Right lobe of liver (tissue), 6 donors: ENCODE measurements around the gene SPCS1. TPM values are rescaled to one million over a fixed set of nuclear protein-coding genes. Genes with fewer than 3 reads are reported as not detected.

Experiments used
- ATAC-seq, 4 donors: fragments of 200-7000 bp; cut with Tn5 transposase; one replicate each; pipeline ENCODE4 v1.9.1; 2020; ENCODE audit warnings: mild to moderate bottlenecking in 4 of 4, moderate library complexity in 4 of 4
- DNase-seq, 3 donors: peaks; one replicate each; pipeline ENCODE4 v3.0.0-alpha.2; 2020
- H3K27ac ChIP-seq, 3 donors: fragments of 200-600 bp; one replicate each; pipeline ENCODE4 v1.8.0; 2022
- H3K27me3 ChIP-seq, 2 donors: fragments of 200-600 bp; one replicate each; pipeline ENCODE4 v1.8.0; 2022
- H3K36me3 ChIP-seq, 4 donors: fragments of 200-600 bp; sonication (generic) in 1 of 4; one replicate each; pipeline versions ENCODE4 v1.5.1 to v1.8.0; 2017 to 2022; ENCODE audit warnings: control low read depth in 1 of 4
- H3K4me1 ChIP-seq, 4 donors: fragments of 200-600 bp; sonication (generic) in 1 of 4; one replicate each; pipeline versions ENCODE4 v1.5.1 to v1.8.0; 2017 to 2022; ENCODE audit warnings: control low read depth in 1 of 4
- H3K4me3 ChIP-seq, 3 donors: fragments of 200-600 bp; one replicate each; pipeline ENCODE4 v1.8.0; 2022
- H3K9me3 ChIP-seq, 4 donors: fragments of 200-600 bp; sonication (generic) in 1 of 4; one replicate each; pipeline versions ENCODE4 v1.5.1 to v1.8.0; 2017 to 2022; ENCODE audit warnings: control low read depth in 1 of 4
- POLR2A ChIP-seq: fragments of 450-650 bp; IDR thresholded peaks from one replicate; pipeline ENCODE4 v1.6.1; 2017; ENCODE audit warnings: antibody characterized with exemption, mild to moderate bottlenecking
- WGBS: methylation state at CpG from one replicate; pipeline ENCODE4 v1.1.6; 2018; ENCODE audit warnings: low coverage, low lambda C conversion rate; ENCODE audit not compliant: insufficient coverage; ENCODE audit errors: missing lambda C conversion rate; 5-methylcytosine and 5-hydroxymethylcytosine counted together
- intact Hi-C, 2 donors: fragments of 100-400 bp; cut with DNase I; formaldehyde crosslinking; loops; one replicate each; pipeline versions ENCODE4 v1.11.2 to v1.14.1; 2022
- long read RNA-seq: library from polyadenylated mRNA; unstranded; transcript quantifications from one replicate; pipeline ENCODE4 v2.0.0, GENCODE V29; 2019
- total RNA-seq, 6 experiments: library from RNA; depleted of rRNA in 2 of 6; stranded (reverse); fragments of >200 nt in 2 of 6; fragmentation: NEBNext Ultra II Directional in 3 of 6; extraction: Animal tissue kit (Norgen Biotek cat#: 25700) in 3 of 6; gene quantifications; one replicate each; pipeline versions ENCODE4 v1.1.0 to v1.2.4, GENCODE V29; 2016 to 2023
- TF ChIP-seq, protein P1 (sequence below), 4 donors: fragments of 200-600 bp in 3 of 4; fragments of 450-650 bp in 1 of 4; IDR thresholded peaks; one replicate each; pipeline versions ENCODE4 v1.5.1 to v1.8.0; 2016 to 2022; ENCODE audit warnings: antibody characterized with exemption in 4 of 4, mild to moderate bottlenecking in 2 of 4
- donor health status: DM: no; HTN: yes; CAD: no.
- donor health status: DM: no; HTN: no; CAD: no.
- donor health status: DM: no; HTN: no; CAD: no.
- donor health status: DM: no; HTN: yes; CAD: no.
- donor health status: DM: no; HTN: yes; CAD: no.

Gene SPCS1
- 100 to 1,000 TPM in 3 of 6 experiments, 10 to 100 TPM in 3; 60.7 to 193 (median 94.1) TPM for total RNA-seq
- long read RNA-seq, full-length matches to known transcripts, result 76 of 80 reads
- long read RNA-seq, partial matches to known transcripts, result 1 of 80 reads
- long read RNA-seq, other reads (novel, unspliced or antisense), result 3 of 80 reads

DNA sequence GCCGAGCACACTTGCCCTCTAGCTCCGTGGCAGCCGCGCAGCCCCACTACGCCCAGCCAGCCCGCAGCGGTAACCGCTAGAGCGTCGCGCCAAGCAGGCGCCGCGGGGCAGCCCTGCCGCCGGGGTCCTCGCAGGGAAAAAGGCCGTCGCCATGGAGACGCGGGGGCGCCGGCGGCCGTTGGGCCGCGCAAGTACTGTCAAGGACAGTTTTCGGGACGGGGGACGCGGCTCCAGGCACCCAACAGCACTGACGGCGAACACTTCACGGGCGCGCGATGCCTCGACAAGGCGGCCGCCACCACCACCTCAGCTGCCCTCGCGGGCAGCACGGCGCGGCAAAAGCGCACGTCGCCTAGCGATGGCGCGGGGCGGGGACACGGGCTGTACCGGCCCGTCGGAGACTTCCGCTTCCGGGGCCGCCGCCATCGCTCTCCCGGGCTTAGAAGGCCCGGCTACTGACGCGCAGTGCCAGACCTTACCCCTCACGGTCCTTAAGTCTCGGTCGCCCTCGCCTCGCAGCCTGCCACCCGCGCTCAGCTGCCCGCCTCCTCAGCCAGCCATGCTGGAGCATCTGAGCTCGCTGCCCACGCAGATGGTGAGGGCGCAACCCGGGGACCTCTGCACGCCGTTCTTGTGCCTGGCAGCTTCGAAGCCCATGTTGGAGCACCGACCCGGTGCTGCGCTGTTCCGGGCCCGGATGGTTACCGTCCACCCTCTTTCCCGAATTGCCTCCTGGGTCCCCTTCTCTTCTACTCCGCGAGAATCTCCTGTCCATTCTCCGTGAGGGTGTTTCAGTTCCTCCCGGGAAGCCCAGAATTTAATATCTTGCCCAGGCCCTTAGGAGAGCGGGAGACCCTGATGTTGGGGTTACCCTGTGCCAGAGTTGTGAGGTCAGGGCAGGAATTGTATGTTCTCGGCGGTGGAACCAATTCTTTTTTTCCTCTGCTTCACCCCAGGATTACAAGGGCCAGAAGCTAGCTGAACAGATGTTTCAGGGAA, at the start of gene SPCS1, which contains the start of gene GLT8D1:
Gene SPCS1 (plus strand): TSS at position 419 of the 999 bp plus-strand sequence. CDS start 141 bp downstream, at position 560.
Gene GLT8D1 (minus strand): TSS at position 104 of the 999 bp plus-strand sequence. CDS start 5,331 bp downstream, outside the sequence.
- ATAC-seq (peak; percentile 86 to 93 (median 89)), DNase-seq (peak; percentile 90 to 91 (median 91))
- 0% methylated on average over 14 of the region's 94 CpGs for WGBS
- peak within 1 kb of the TSS; percentile 66 to 82 (median 66) for H3K27ac ChIP-seq
- no peaks in the 10 kb centered on the region for H3K27me3 ChIP-seq
- intact Hi-C loops, result no loop called here
- H3K4me1 ChIP-seq, result peaks cover 0 to 32% (median 11%) of the 10 kb centered on the region in 4 donors
- peaks cover 0 to 11% (median 4%) of the 10 kb centered on the region in 4 donors for H3K36me3 ChIP-seq
- TF ChIP-seq, protein P1, sequence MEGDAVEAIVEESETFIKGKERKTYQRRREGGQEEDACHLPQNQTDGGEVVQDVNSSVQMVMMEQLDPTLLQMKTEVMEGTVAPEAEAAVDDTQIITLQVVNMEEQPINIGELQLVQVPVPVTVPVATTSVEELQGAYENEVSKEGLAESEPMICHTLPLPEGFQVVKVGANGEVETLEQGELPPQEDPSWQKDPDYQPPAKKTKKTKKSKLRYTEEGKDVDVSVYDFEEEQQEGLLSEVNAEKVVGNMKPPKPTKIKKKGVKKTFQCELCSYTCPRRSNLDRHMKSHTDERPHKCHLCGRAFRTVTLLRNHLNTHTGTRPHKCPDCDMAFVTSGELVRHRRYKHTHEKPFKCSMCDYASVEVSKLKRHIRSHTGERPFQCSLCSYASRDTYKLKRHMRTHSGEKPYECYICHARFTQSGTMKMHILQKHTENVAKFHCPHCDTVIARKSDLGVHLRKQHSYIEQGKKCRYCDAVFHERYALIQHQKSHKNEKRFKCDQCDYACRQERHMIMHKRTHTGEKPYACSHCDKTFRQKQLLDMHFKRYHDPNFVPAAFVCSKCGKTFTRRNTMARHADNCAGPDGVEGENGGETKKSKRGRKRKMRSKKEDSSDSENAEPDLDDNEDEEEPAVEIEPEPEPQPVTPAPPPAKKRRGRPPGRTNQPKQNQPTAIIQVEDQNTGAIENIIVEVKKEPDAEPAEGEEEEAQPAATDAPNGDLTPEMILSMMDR (IDR thresholded peaks at IDR 0.05), result peak in 1 of 4 donors; percentile 5
- TF ChIP-seq POLR2A, result peak; percentile 67
- H3K9me3 ChIP-seq, result no peaks in the 10 kb centered on the region
- H3K4me3 ChIP-seq, result peak within 1 kb of the TSS; percentile 89 to 95 (median 91)

DNA sequence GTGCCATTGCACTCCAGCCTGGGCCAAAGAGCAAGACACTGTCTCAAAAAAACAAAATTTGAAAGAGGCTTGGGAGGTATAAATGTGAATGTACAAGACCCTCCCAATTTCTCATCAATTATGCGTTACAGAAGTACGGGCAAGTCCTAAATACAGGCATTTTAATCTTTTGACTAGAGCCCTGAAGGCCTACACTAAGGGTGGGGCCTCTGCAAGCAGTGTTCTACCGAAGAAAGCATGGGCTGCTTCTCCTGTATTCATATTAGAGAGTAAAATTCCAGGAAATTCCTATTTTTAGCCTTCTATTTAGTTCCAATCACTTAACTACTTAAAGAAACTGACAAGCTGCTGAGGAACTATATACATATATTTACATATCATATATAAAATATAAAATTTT, 45.9 kb upstream of the SPCS1 start:
- H3K36me3 ChIP-seq, result peaks cover 0 to 70% (median 43%) of the 10 kb centered on the region in 4 donors
- H3K27ac ChIP-seq, result no peak overlapping the region
- intact Hi-C loops, result no loop called here
- 64% methylated on average over 3 of the region's 3 CpGs for WGBS
- no peaks in the 10 kb centered on the region for H3K9me3 ChIP-seq
- H3K27me3 ChIP-seq, result no peaks in the 10 kb centered on the region
- TF ChIP-seq, protein P1 (IDR thresholded peaks at IDR 0.05), result no peak
- TF ChIP-seq POLR2A, result no peak
- no peak for DNase-seq
- ATAC-seq, result no peak
- H3K4me3 ChIP-seq, result no peak overlapping the region
- H3K4me1 ChIP-seq, result peaks cover 0 to 6% (median 0%) of the 10 kb centered on the region in 4 donors

DNA sequence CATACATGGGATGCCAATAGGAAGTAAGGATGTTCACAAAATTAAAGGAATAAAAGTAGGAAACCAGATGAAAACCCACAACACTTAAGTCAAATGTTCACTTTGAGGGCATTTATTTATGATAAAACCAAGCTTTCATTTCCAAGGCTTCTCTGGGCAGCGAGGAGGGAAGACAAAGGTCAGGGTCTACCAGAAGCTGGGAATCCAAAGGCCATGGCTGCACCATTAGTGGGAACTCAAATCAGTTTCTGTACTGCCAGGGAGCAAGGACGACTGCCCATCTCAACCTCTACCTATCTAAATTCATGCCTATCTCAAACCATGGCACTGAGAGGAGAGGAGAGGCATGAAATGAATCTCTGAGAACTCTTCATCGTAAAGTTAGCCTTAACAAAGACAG, 42.8 kb upstream of the SPCS1 start:
- Histone ChIP-seq H3K36me3 (peaks cover 0 to 45% (median 27%) of the 10 kb centered on the region in 4 donors), H3K4me1 (peaks cover 0 to 6% (median 0%) of the 10 kb centered on the region in 4 donors), H3K27ac (no peak overlapping the region), H3K4me3 (no peak overlapping the region), H3K9me3 (no peaks in the 10 kb centered on the region), H3K27me3 (no peaks in the 10 kb centered on the region)
- ATAC-seq, result peak; percentile 57 to 83 (median 66)
- 53% methylated on average over 2 of the region's 3 CpGs for WGBS
- no peak for TF ChIP-seq POLR2A
- TF ChIP-seq, protein P1 (IDR thresholded peaks at IDR 0.05), result no peak
- no peak for DNase-seq
- intact Hi-C loops, result no loop called here

DNA sequence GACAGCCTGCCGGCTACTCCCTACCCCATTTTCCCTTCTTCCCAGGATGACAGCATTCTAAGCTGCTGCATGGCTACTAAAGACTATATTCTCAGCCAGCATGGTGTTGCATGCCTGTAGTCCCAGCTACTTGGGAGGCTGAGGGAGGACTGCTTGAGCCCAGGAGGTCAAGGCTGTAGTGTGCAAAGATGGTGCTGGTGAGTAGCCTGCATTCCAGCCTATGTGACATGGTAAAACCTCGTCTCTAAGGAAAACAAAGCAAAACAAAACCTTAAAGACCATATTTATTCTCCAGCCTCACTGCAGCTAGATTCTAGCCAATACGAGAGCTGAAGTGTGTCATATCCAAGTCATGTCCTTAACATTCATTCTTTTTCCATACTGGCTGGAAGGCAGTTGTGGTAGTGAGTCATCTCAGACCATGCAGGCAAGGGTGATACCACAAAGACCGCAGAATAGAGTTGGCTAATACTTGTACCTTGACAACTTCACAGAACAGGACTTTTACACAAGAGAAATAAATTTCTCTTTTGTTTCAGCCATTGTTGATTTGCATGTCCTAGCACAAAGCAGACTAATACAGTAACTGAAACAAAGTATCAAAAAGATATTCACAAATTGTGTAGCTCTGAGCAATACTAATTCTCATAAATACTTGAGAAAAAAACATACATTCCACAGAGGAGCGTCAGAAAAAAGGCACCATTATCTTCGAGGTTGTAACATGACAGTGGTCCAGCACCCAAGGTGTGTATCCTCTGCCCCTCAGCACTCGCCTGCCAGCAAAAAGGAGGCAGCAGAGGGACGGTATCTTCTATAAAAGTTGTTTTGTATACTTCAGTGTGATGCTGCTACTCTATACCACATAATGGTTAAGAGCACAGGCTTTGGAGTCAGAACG, 35.0 kb upstream of the SPCS1 start:
- Histone ChIP-seq H3K9me3 (no peaks in the 10 kb centered on the region), H3K4me1 (no peaks in the 10 kb centered on the region), H3K36me3 (peaks cover 0 to 49% (median 4%) of the 10 kb centered on the region in 4 donors), H3K27ac (no peak overlapping the region), H3K27me3 (no peaks in the 10 kb centered on the region), H3K4me3 (no peak overlapping the region)
- WGBS, result 63% methylated on average over 9 of the region's 9 CpGs
- no peak for DNase-seq
- TF ChIP-seq, protein P1 (IDR thresholded peaks at IDR 0.05), result no peak
- no peak for TF ChIP-seq POLR2A
- ATAC-seq, result peak in 2 of 4 donors; percentile 30 to 59
- intact Hi-C loops, result loop anchor here in 1 of 2 donors (10.0 kb wide), 1 partner anchor 186 kb away; no protein-coding TSS in a partner anchor
